Measurements from ENCODE around the gene GTF3C5. TPM values are rescaled to one million over a fixed set of nuclear protein-coding genes. Genes with fewer than 3 reads are reported as not detected.

The GTF3C5 gene
- total and polyA plus RNA-seq, 9 of the 15 experiments (the other 6 are each of a cell fraction or from before 2014, with no cell fraction given): 3.8 to 118 (median 83.7) TPM

DNA sequence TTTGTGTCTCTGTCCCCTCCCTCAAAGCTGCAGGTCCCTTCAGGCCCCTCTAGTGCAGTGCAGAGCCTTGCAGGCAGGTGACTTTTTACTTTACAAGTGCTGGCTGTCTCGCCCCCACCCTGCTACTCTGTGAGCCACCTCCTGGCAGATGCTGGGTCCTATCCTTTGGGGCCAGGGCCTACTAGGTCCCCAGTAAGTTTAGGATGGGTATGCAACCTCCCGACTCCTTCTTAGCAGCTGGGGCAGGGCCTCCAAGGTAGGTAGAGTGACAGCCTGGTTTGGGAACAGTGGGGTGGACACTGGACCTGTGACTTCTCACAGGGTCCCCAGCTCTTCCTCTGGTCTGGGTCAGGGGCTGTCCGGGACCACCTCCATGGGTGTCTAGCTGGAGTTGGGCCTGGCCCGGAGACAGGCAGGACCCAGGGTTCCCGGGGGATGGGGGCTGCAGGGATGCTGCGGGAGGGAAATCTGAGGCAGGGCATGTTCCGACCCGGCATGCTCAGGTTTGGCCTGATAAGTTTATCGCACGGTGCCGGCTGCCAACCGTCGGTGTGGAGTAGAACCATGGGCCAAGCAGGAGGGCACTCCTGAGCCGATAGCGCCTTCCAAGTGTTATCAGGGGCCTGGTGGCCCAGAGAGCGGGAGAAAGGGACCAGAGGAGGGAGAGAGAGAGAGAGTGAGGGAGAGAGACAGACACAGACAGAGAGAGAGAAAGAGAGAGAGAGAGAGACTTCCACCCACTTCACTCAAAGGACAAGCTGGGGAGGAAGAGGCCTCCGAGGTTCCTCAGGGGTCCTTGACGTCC is 31.8 kb upstream of the GTF3C5 start (continued):
- TF ChIP-seq ZNF282 (CRISPR knock-in tag; IDR thresholded peaks at IDR 0.05) (no peak), MYNN (IDR thresholded peaks at IDR 0.05) (peak; percentile 89), MYNN (CRISPR knock-in tag; IDR thresholded peaks at IDR 0.05) (no peak), EP400 (IDR thresholded peaks at IDR 0.05) (no peak), GTF2F1 (IDR thresholded peaks at IDR 0.05; ENCODE audit: low read depth, low read length) (no peak), CBX5 (IDR thresholded peaks at IDR 0.05; ENCODE audit: borderline replicate concordance, low read depth) (no peak), MEIS2 (IDR thresholded peaks at IDR 0.05; ENCODE audit: partially characterized antibody) (no peak), ZNF24 (IDR thresholded peaks at IDR 0.05) (0 out of 2 replicates have a peak, but pooled peaks have one; percentile 9), KLF13 (tag; IDR thresholded peaks at IDR 0.05; ENCODE audit: borderline replicate concordance, low read depth) (no peak), FOXA1 (IDR thresholded peaks at IDR 0.05; ENCODE audit: borderline replicate concordance) (no peak), ZC3H11A (IDR thresholded peaks at IDR 0.05; ENCODE audit: low read depth, low read length) (no peak), RBFOX2 (IDR thresholded peaks at IDR 0.05; ENCODE audit: low read depth, low read length) (peak; percentile 58; the same call in 1 of the 2 replicates), SRSF3 (IDR thresholded peaks at IDR 0.05; ENCODE audit: insufficient read depth, low read length) (no peak), HDAC8 (tag; IDR thresholded peaks at IDR 0.05) (no peak), TSC22D4 (tag; IDR thresholded peaks at IDR 0.05) (no peak), ZNF57 (CRISPR knock-in tag; IDR thresholded peaks at IDR 0.05) (no peak), POLR2A (conservative IDR thresholded peaks at IDR 0.05) (0 out of 2 replicates have a peak, but pooled peaks have one; percentile 35), MTA2 (IDR thresholded peaks at IDR 0.05; ENCODE audit: low read depth) (peak; percentile 90), ZNF586 (CRISPR knock-in tag; conservative IDR thresholded peaks at IDR 0.05) (no peak), HMG20B (CRISPR knock-in tag; IDR thresholded peaks at IDR 0.05) (no peak), MEF2A (IDR thresholded peaks at IDR 0.05; ENCODE audit: control insufficient read depth, low read depth, low read length) (no peak), NR2C1 (IDR thresholded peaks at IDR 0.05) (no peak), NR2C1 (tag; IDR thresholded peaks at IDR 0.05) (no peak), SNRNP70 (optimal IDR thresholded peaks at IDR 0.05; ENCODE audit: low read depth, low read length) (no peak), HMGN3 (IDR thresholded peaks at IDR 0.05; ENCODE audit: borderline replicate concordance, extremely low read depth, insufficient read length, low read depth, low read length) (peak; percentile 92)
- TF ChIP-seq, protein P1, sequence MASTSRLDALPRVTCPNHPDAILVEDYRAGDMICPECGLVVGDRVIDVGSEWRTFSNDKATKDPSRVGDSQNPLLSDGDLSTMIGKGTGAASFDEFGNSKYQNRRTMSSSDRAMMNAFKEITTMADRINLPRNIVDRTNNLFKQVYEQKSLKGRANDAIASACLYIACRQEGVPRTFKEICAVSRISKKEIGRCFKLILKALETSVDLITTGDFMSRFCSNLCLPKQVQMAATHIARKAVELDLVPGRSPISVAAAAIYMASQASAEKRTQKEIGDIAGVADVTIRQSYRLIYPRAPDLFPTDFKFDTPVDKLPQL (IDR thresholded peaks at IDR 0.05; ENCODE audit: extremely low read depth, insufficient read length): no peak
- TF ChIP-seq, protein P2, sequence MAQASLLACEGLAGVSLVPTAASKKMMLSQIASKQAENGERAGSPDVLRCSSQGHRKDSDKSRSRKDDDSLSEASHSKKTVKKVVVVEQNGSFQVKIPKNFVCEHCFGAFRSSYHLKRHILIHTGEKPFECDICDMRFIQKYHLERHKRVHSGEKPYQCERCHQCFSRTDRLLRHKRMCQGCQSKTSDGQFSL (CRISPR knock-in tag; IDR thresholded peaks at IDR 0.05): peak; percentile 16; the same call in 1 of the 2 replicates
- TF ChIP-seq, protein P2 (tag; IDR thresholded peaks at IDR 0.05): no peak
- TF ChIP-seq, protein P3, sequence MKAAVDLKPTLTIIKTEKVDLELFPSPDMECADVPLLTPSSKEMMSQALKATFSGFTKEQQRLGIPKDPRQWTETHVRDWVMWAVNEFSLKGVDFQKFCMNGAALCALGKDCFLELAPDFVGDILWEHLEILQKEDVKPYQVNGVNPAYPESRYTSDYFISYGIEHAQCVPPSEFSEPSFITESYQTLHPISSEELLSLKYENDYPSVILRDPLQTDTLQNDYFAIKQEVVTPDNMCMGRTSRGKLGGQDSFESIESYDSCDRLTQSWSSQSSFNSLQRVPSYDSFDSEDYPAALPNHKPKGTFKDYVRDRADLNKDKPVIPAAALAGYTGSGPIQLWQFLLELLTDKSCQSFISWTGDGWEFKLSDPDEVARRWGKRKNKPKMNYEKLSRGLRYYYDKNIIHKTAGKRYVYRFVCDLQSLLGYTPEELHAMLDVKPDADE (conservative IDR thresholded peaks at IDR 0.05; ENCODE audit: control insufficient read depth, low read depth, low read length): peak; percentile 74; the same call in 1 of the 2 replicates
